Esophagus muscularis mucosa (tissue), 4 donors: ENCODE results near the gene PSAP. TPM values are rescaled to one million over a fixed set of nuclear protein-coding genes. Genes with fewer than 3 reads are reported as not detected.

ENCODE experiments used
- DNase-seq: peaks from one replicate; pipeline ENCODE4 v3.0.0-alpha.2; 2017; ENCODE audit errors: extremely low spot score
- H3K27ac ChIP-seq, 4 donors: fragments of 200-600 bp; sonication (generic); replicated peaks in 1 of 4; 1 replicate in 3 of 4; 2 replicates in 1 of 4; pipeline ENCODE4 v1.5.1; 2016 to 2019; ENCODE audit warnings: mild to moderate bottlenecking in 1 of 4
- H3K27me3 ChIP-seq, 4 donors: fragments of 200-600 bp; sonication (generic); one replicate each; pipeline versions ENCODE4 v1.5.1 to v1.6.0; 2016 to 2019
- H3K36me3 ChIP-seq, 4 donors: fragments of 200-600 bp; sonication (generic); one replicate each; pipeline ENCODE4 v1.5.1; 2016 to 2019
- H3K4me1 ChIP-seq, 4 donors: fragments of 200-600 bp; sonication (generic); one replicate each; pipeline ENCODE4 v1.5.1; 2016 to 2019
- H3K4me3 ChIP-seq, 4 donors: fragments of 200-600 bp; sonication (generic); 1 replicate in 2 of 4; 2 replicates in 2 of 4; pipeline ENCODE4 v1.5.1; 2016 to 2019; ENCODE audit warnings: mild to moderate bottlenecking in 4 of 4, moderate library complexity in 1 of 4
- H3K9me3 ChIP-seq, 4 donors: fragments of 200-600 bp; sonication (generic); 1 replicate in 3 of 4; 2 replicates in 1 of 4; pipeline ENCODE4 v1.5.1; 2016 to 2019
- EP300 ChIP-seq: sonication (generic); formaldehyde crosslinking; IDR thresholded peaks from one replicate; pipeline ENCODE4 v1.6.1; 2017; ENCODE audit warnings: antibody characterized with exemption
- POLR2A ChIP-seq: fragments of 450-650 bp; IDR thresholded peaks from one replicate; pipeline ENCODE4 v1.6.1; 2017; ENCODE audit warnings: antibody characterized with exemption, moderate library complexity, mild to moderate bottlenecking, low read depth
- POLR2AphosphoS5 ChIP-seq, 2 donors: sonication (generic); formaldehyde crosslinking; IDR thresholded peaks; one replicate each; pipeline ENCODE4 v1.6.1; 2017; ENCODE audit warnings: antibody characterized with exemption in 2 of 2
- WGBS: methylation state at CpG from one replicate; pipeline ENCODE4 v1.1.5; 2018; 5-methylcytosine and 5-hydroxymethylcytosine counted together
- intact Hi-C: fragments of 100-400 bp; cut with DNase I; formaldehyde crosslinking; loops from one replicate; pipeline ENCODE4 v1.15.1; 2023
- total RNA-seq, 4 donors: library from RNA; depleted of rRNA; stranded (reverse); fragments of >200 nt; gene quantifications; one replicate each; pipeline versions ENCODE4 v1.1.0 to v1.2.1, GENCODE V29; 2016
- TF ChIP-seq, protein P1 (sequence below), 3 experiments: fragments of 200-600 bp in 2 of 3; fragments of 450-650 bp in 1 of 3; sonication (generic) in 2 of 3; IDR thresholded peaks; one replicate each; pipeline ENCODE4 v1.5.1; 2017 to 2019; ENCODE audit warnings: antibody characterized with exemption in 3 of 3, mild to moderate bottlenecking in 2 of 3, moderate library complexity in 1 of 3

Gene PSAP
- total RNA-seq, 4 donors from 2014 or later = 537 to 740 (median 698) TPM

DNA sequence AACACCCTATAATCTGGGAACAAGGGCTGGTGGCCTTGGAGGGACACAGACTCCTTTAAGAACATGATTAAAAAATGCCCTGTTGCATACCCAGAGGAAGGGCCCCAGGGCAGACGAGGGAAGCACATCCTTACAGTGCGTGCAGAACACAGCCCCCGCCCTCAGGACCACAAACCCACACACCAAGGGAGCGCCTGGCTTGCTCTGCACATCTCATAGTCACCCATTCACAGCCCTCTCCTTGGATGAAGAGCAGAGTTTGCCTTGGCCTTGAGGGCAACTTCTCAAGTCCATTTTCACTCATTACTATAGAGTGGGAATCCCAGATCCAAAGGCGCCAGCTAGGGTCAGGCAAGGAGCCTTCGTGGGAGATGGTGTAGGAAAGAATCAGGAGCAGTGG lies 71.4 kb downstream of the PSAP start:
- WGBS = 92% methylated on average over 4 of the region's 6 CpGs
- Histone ChIP-seq H3K4me3 (no peak overlapping the region), H3K9me3 (no peaks in the 10 kb centered on the region), H3K27ac (no peak overlapping the region), H3K27me3 (no peaks in the 10 kb centered on the region), H3K4me1 (peaks cover 13 to 37% (median 22%) of the 10 kb centered on the region in 4 donors), H3K36me3 (no peaks in the 10 kb centered on the region)
- no peak for TF ChIP-seq EP300
- TF ChIP-seq, protein P1, sequence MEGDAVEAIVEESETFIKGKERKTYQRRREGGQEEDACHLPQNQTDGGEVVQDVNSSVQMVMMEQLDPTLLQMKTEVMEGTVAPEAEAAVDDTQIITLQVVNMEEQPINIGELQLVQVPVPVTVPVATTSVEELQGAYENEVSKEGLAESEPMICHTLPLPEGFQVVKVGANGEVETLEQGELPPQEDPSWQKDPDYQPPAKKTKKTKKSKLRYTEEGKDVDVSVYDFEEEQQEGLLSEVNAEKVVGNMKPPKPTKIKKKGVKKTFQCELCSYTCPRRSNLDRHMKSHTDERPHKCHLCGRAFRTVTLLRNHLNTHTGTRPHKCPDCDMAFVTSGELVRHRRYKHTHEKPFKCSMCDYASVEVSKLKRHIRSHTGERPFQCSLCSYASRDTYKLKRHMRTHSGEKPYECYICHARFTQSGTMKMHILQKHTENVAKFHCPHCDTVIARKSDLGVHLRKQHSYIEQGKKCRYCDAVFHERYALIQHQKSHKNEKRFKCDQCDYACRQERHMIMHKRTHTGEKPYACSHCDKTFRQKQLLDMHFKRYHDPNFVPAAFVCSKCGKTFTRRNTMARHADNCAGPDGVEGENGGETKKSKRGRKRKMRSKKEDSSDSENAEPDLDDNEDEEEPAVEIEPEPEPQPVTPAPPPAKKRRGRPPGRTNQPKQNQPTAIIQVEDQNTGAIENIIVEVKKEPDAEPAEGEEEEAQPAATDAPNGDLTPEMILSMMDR (IDR thresholded peaks at IDR 0.05) = no peak
- DNase-seq = no peak
- intact Hi-C loops = no loop called here

DNA sequence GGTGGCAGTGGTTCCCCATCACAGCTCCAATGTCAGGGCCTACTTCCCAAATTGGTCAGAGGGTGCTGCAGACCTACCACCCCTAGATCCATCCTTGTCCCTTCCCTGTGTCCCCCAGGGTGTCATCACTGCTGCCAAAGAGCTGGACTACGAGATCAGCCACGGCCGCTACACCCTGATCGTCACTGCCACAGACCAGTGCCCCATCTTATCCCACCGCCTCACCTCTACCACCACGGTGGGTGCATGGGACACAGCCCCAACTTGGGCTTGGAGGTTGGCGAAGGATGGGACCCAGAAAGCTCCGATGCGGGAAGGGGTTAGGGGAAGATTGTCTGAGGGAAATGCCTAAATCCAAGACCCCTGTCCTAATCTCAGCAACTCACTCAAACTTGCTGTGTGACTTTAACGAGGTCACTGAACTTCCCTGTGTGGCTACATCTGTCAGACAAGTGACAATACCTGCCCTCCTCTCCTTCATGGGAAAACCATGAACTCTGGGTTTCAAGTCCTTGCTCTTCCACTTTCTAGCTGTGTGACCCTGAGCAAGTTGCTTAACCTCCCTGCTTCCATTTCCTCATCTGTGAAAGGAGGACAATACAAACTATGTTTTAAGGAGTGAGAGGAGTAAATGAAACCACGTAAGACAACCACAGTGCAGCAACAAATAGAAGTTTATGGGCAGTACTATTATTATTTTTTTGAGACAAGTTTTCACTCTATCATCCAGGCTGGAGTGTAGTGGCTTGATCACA lies 72.8 kb downstream of the PSAP start:
- WGBS = 82% methylated on average over 11 of the region's 11 CpGs
- no peak for DNase-seq
- no peaks in the 10 kb centered on the region for H3K27me3 ChIP-seq
- no peak for TF ChIP-seq EP300
- no peak for TF ChIP-seq POLR2AphosphoS5 (IDR thresholded peaks at IDR 0.05)
- TF ChIP-seq, protein P1 (IDR thresholded peaks at IDR 0.05) = no peak
- TF ChIP-seq POLR2A = no peak
- H3K4me3 ChIP-seq = no peak overlapping the region
- no peak overlapping the region for H3K27ac ChIP-seq
- intact Hi-C loops = no loop called here
- no peaks in the 10 kb centered on the region for H3K36me3 ChIP-seq
- H3K9me3 ChIP-seq = no peaks in the 10 kb centered on the region
- H3K4me1 ChIP-seq = peaks cover 21 to 44% (median 30%) of the 10 kb centered on the region in 4 donors

DNA sequence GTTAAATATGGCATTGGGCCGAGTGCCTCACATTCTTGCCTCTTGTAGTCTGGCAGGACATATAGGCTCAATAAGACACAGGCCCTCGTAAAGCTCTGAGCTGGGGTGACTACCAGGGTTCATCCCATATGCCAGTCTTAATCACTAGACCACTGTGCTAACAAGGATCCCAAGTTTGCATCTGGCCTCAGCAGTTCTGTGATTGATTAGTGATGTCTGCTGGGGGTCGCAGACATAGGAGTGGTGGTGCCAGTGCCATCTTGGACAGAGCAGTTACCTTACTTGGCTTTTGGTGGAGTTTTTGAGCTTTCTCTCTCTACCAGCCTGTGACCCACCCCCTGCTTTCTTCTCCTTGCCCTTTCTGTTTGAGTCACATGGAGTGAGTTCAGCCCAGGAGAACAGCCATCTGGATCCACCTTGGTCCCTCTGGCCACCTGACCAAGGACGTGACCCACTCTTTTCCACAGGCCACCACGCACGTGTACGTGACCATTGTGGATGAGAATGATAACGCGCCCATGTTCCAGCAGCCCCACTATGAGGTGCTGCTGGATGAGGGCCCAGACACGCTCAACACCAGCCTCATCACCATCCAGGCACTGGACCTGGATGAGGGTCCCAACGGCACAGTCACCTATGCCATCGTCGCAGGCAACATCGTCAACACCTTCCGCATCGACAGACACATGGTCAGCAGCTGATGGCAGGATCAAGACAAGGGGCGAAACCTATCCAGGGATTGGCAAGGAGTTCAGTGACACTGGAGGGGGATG lies 73.7 kb downstream of the PSAP start:
- intact Hi-C loops = loop anchor here (2.0 kb wide), 1 partner anchor 455 kb away; no protein-coding TSS in a partner anchor
- no peaks in the 10 kb centered on the region for H3K9me3 ChIP-seq
- 94% methylated on average over 17 of the region's 17 CpGs for WGBS
- no peak for DNase-seq
- no peak overlapping the region for H3K4me3 ChIP-seq
- no peaks in the 10 kb centered on the region for H3K27me3 ChIP-seq
- H3K27ac ChIP-seq = no peak overlapping the region
- H3K36me3 ChIP-seq = no peaks in the 10 kb centered on the region
- TF ChIP-seq, protein P1 (IDR thresholded peaks at IDR 0.05) = no peak
- no peak for TF ChIP-seq EP300
- no peak for TF ChIP-seq POLR2A
- no peak for TF ChIP-seq POLR2AphosphoS5 (IDR thresholded peaks at IDR 0.05)
- peaks cover 21 to 43% (median 32%) of the 10 kb centered on the region in 4 donors for H3K4me1 ChIP-seq

DNA sequence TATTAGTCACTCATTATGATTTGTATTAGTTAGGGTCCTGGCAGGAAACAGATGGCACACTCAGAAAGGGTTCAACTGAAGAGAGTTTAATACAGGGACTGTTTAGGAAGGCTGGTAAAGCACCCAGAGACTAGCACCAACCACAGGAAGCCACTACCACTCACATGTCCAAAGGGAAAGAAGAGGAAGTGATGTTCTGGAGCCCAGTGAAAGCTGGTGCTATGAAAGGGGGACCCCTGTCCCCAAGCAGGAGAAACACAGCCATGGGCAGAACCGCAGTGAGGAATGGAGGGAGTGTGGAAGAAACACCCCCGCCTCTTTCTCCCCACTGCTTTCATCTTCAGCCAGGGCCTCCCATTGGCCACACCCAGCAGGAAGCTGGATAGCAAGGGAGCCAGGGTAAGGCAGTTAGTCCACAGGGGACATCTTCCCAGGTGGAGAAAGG lies 74.5 kb downstream of the PSAP start:
- no peak overlapping the region for H3K4me3 ChIP-seq
- no peaks in the 10 kb centered on the region for H3K27me3 ChIP-seq
- WGBS = 85% methylated on average over 2 of the region's 2 CpGs
- no peak for DNase-seq
- H3K9me3 ChIP-seq = no peaks in the 10 kb centered on the region
- no peak overlapping the region for H3K27ac ChIP-seq
- TF ChIP-seq EP300 (no peak), POLR2AphosphoS5 (IDR thresholded peaks at IDR 0.05) (no peak)
- intact Hi-C loops = loop anchor here (2.0 kb wide), 1 partner anchor 454 kb away; no protein-coding TSS in a partner anchor
- H3K36me3 ChIP-seq = no peaks in the 10 kb centered on the region
- H3K4me1 ChIP-seq = peaks cover 30 to 50% (median 40%) of the 10 kb centered on the region in 4 donors
